ENCODE data around the gene CLINT1.

The CLINT1 gene

GRCh38 chr5:157758706-157759105 lies 100.2 kb downstream of the CLINT1 start:
- no peak for DNase-seq (ENCODE audit: low spot score)

GRCh38 chr5:157756122-157756521 lies 102.8 kb downstream of the CLINT1 start:
- no peak for DNase-seq (ENCODE audit: low spot score)

- DNase-seq (ENCODE audit: low spot score) = no peak
These were observed 108.6 kb downstream of the CLINT1 start for GRCh38 chr5:157750320-157750719.

- no peak for DNase-seq (ENCODE audit: low spot score)
These were observed 109.5 kb downstream of the CLINT1 start for GRCh38 chr5:157749462-157749799.

GRCh38 chr5:157748760-157749461 lies 110.0 kb downstream of the CLINT1 start:
- no peak for DNase-seq (ENCODE audit: low spot score)

- DNase-seq (ENCODE audit: low spot score) = no peak
These were observed 110.9 kb downstream of the CLINT1 start for GRCh38 chr5:157747766-157748700.

- DNase-seq (ENCODE audit: low spot score) = no peak
These were observed 111.7 kb downstream of the CLINT1 start for GRCh38 chr5:157747173-157747740.

- no peak for DNase-seq (ENCODE audit: low spot score)
These were observed 113.9 kb downstream of the CLINT1 start for GRCh38 chr5:157745041-157745456.

GRCh38 chr5:157744051-157745011 lies 114.6 kb downstream of the CLINT1 start:
- peak; percentile 19 for DNase-seq (ENCODE audit: low spot score)

- peak; percentile 81 for DNase-seq (ENCODE audit: low spot score)
These were observed 115.5 kb downstream of the CLINT1 start, which contains the start of gene LSM11 for GRCh38 chr5:157743163-157744050. Gene LSM11 (plus strand): TSS chr5:157743712. CDS start chr5:157743751, 39 bp downstream.

- DNase-seq (ENCODE audit: low spot score) = no peak
These were observed 117.8 kb downstream of the CLINT1 start for GRCh38 chr5:157741131-157741530.

GRCh38 chr5:157740229-157740610 lies 118.7 kb downstream of the CLINT1 start:
- peak; percentile 61 for DNase-seq (ENCODE audit: low spot score)

- no peak for DNase-seq (ENCODE audit: low spot score)
These were observed 119.3 kb downstream of the CLINT1 start for GRCh38 chr5:157739388-157740228.

GRCh38 chr5:157735991-157736390 lies 123.0 kb downstream of the CLINT1 start:
- no peak for DNase-seq (ENCODE audit: low spot score)
